HepG2 (cell line): ENCODE data around the gene ERMP1. TPM values are rescaled to one million over a fixed set of nuclear protein-coding genes. Genes with fewer than 3 reads are reported as not detected.

Experiments used
- ARID4A ChIP-seq: sonication (generic); formaldehyde crosslinking; IDR thresholded peaks from 2 replicates; pipeline ENCODE4 v1.5.0; 2020; ENCODE audit warnings: mild to moderate bottlenecking, missing genetic modification reagents, borderline replicate concordance
- ATF4 ChIP-seq, 2 experiments: fragments of 450-650 bp in 1 of 2; sonication (generic) in 1 of 2; formaldehyde crosslinking; IDR thresholded peaks; 2 replicates each; pipeline versions ENCODE4 v1.5.0 to v1.8.0; 2020 to 2022; ENCODE audit warnings: mild to moderate bottlenecking in 1 of 2, missing genetic modification reagents in 1 of 2
- DRAP1 ChIP-seq: IDR thresholded peaks from 2 replicates; pipeline ENCODE4 v1.6.1; 2016; ENCODE audit warnings: missing genetic modification reagents, missing compliant biosample characterization
- ELF4 ChIP-seq: sonication (generic); formaldehyde crosslinking; IDR thresholded peaks from 2 replicates; pipeline ENCODE4 v1.5.0; 2020; ENCODE audit warnings: missing genetic modification reagents, mild to moderate bottlenecking, moderate library complexity, borderline replicate concordance
- FOXK1 ChIP-seq: sonication (generic); formaldehyde crosslinking; IDR thresholded peaks from 2 replicates; pipeline ENCODE4 v1.4.0; 2020; ENCODE audit warnings: low read depth, missing genetic modification reagents, borderline replicate concordance
- HIC2 ChIP-seq: sonication (generic); formaldehyde crosslinking; IDR thresholded peaks from 2 replicates; pipeline ENCODE4 v1.9.0; 2022; ENCODE audit warnings: low read depth, missing genetic modification reagents
- IRF2 ChIP-seq: IDR thresholded peaks from 2 replicates; pipeline ENCODE4 v1.6.1; 2018; ENCODE audit warnings: missing genetic modification reagents, missing compliant biosample characterization
- KAT2B ChIP-seq: fragments of 150-350 bp; IDR thresholded peaks from 2 replicates; pipeline ENCODE4 v1.6.1; 2014; ENCODE audit warnings: low read depth, low read length, borderline replicate concordance
- MYPOP ChIP-seq: sonication (generic); formaldehyde crosslinking; IDR thresholded peaks from 2 replicates; pipeline ENCODE4 v1.8.1; 2023; ENCODE audit warnings: mild to moderate bottlenecking, moderate library complexity, missing genetic modification reagents
- PHB2 ChIP-seq: fragments of 450-650 bp; IDR thresholded peaks from 2 replicates; pipeline ENCODE4 v1.6.1; 2018; ENCODE audit not compliant: partially characterized antibody
- PPARG ChIP-seq: conservative IDR thresholded peaks from 2 replicates; pipeline ENCODE4 v1.6.1; 2016; ENCODE audit warnings: missing biosample characterization, missing genetic modification reagents
- RAD51 ChIP-seq: fragments of 450-650 bp; IDR thresholded peaks from 2 replicates; pipeline ENCODE4 v1.6.1; 2016; ENCODE audit warnings: borderline replicate concordance
- SIN3A ChIP-seq: IDR thresholded peaks from 2 replicates; pipeline ENCODE4 v1.6.1; 2011; ENCODE audit warnings: low read depth, mild to moderate bottlenecking, control low read depth, low read length, borderline replicate concordance
- TFDP2 ChIP-seq: sonication (generic); formaldehyde crosslinking; IDR thresholded peaks from 2 replicates; pipeline ENCODE4 v1.4.0; 2020; ENCODE audit warnings: missing genetic modification reagents
- ZBTB3 ChIP-seq: sonication (generic); formaldehyde crosslinking; IDR thresholded peaks from 2 replicates; pipeline ENCODE4 v1.4.0; 2020; ENCODE audit warnings: low read depth, mild to moderate bottlenecking, moderate library complexity, missing genetic modification reagents, borderline replicate concordance
- ZNF335 ChIP-seq: sonication (generic); formaldehyde crosslinking; IDR thresholded peaks from 2 replicates; pipeline ENCODE4 v1.4.0; 2020; ENCODE audit warnings: missing genetic modification reagents
- ZSCAN31 ChIP-seq: sonication (generic); formaldehyde crosslinking; IDR thresholded peaks from 2 replicates; pipeline ENCODE4 v1.5.0; 2020; ENCODE audit warnings: low read depth, mild to moderate bottlenecking, missing genetic modification reagents
- polyA plus RNA-seq, 8 experiments: library from polyadenylated mRNA; depleted of rRNA in 3 of 8; stranded (reverse) in 7 of 8; unstranded in 1 of 8; fragments of >200 nt; fragmentation: Illumina TruSeq in 4 of 8; extraction: Trizol in 4 of 8; gene quantifications; 2 replicates each; pipeline versions ENCODE4 v1.2.1 to v1.2.3, GENCODE V29; 2011 to 2016; ENCODE audit warnings: low read depth in 4 of 8, missing spikeins in 1 of 8, mixed read lengths in 1 of 8; ENCODE audit not compliant: insufficient read depth in 1 of 8
- total RNA-seq, 5 experiments: library from RNA; depleted of rRNA; stranded (reverse); fragments of >200 nt; fragmentation: Illumina TruSeq; extraction: Trizol; gene quantifications; 2 replicates each; pipeline ENCODE4 v1.2.3, GENCODE V29; 2016; ENCODE audit warnings: low read depth in 1 of 5

Gene ERMP1
- total and polyA plus RNA-seq, 2 of the 13 experiments (the other 11 are each of a cell fraction or from before 2014, with no cell fraction given), result 40.9 to 65.4 TPM

GRCh38 chr9:5838884-5839571 lies 6.1 kb upstream of the ERMP1 start (continued):
- peak; percentile 41; the same call in 1 of the 2 replicates for TF ChIP-seq ARID4A
- TF ChIP-seq PHB2, result no peak
- no peak; the same call in 1 of the 2 replicates for TF ChIP-seq PPARG (CRISPR knock-in tag)
- 0 out of 2 replicates have a peak, but pooled peaks have one; percentile 51 for TF ChIP-seq ZNF335 (CRISPR knock-in tag)
- no peak for TF ChIP-seq HIC2 (CRISPR knock-in tag)
- TF ChIP-seq ELF4 (CRISPR knock-in tag), result peak; percentile 72; the same call in 1 of the 2 replicates
- TF ChIP-seq KAT2B, result no peak
- TF ChIP-seq SIN3A, result peak; percentile 90
- no peak for TF ChIP-seq RAD51
- no peak for TF ChIP-seq FOXK1 (CRISPR knock-in tag)
- TF ChIP-seq IRF2 (CRISPR knock-in tag), result peak; percentile 69; the same call in 1 of the 2 replicates
- no peak for TF ChIP-seq ZSCAN31
- TF ChIP-seq ATF4 (CRISPR knock-in tag; IDR thresholded peaks at IDR 0.05), result peak in 1 of 2 experiments; percentile 26; a peak in 1 of 4 replicates
- peak; percentile 67 for TF ChIP-seq TFDP2
- 0 out of 2 replicates have a peak, but pooled peaks have one; percentile 53 for TF ChIP-seq MYPOP (CRISPR knock-in tag)
- peak; percentile 16; the same call in 1 of the 2 replicates for TF ChIP-seq DRAP1 (CRISPR knock-in tag)
- peak; percentile 83; the same call in 1 of the 2 replicates for TF ChIP-seq ZBTB3
